ENCODE results near the gene DENND1A. TPM values are rescaled to one million over a fixed set of nuclear protein-coding genes. Genes with fewer than 3 reads are reported as not detected.

DENND1A gene
- total and polyA plus RNA-seq, 2 of the 13 experiments (the other 11 are each of a cell fraction or from before 2014, with no cell fraction given) = 14.8 to 30.1 TPM

DNA sequence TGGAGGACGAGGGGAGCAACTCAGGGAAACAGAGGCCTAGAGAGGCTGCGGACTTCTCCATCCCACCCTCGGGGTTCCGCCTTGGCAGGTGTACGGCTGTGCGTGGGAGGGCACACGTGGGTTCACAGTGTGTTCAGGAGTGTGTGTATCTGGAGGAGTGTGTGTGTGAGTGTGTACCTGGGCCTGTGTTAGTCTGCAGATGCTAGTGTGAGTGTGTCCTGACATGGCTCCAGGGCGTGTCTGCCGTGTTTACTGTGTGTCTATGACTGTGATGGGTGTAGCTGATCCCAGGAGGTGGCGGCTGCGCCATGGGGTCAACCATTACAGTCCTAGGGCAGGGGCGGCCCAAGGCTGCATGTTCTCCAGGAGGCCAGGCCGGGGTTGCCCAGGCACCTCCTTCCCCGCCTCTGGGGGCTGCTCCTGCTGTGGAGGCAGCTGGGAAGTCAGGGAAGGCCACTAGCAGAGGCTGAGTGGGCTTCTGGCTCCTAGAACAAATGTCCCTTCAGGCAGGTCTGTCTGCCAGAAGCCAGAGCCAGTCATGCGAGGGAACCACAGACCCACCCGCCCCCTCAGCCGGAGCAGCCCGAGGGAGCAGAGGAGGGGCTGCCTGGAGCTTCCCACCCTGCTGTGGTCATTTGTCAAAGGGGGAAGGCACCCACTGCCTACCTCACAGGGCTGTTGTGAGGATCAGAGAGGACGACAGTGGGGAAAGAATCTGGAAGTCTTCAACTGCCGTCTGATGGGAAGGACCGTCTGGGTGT lies 552.5 kb downstream of the DENND1A start (continued):
- no peak for TF ChIP-seq RFX3 (CRISPR knock-in tag; IDR thresholded peaks at IDR 0.05)
- TF ChIP-seq BCL3 (CRISPR knock-in tag; IDR thresholded peaks at IDR 0.05) = no peak
- no peak for TF ChIP-seq PAX8 (CRISPR knock-in tag; IDR thresholded peaks at IDR 0.05; ENCODE audit: borderline replicate concordance)
- TF ChIP-seq, protein P1, sequence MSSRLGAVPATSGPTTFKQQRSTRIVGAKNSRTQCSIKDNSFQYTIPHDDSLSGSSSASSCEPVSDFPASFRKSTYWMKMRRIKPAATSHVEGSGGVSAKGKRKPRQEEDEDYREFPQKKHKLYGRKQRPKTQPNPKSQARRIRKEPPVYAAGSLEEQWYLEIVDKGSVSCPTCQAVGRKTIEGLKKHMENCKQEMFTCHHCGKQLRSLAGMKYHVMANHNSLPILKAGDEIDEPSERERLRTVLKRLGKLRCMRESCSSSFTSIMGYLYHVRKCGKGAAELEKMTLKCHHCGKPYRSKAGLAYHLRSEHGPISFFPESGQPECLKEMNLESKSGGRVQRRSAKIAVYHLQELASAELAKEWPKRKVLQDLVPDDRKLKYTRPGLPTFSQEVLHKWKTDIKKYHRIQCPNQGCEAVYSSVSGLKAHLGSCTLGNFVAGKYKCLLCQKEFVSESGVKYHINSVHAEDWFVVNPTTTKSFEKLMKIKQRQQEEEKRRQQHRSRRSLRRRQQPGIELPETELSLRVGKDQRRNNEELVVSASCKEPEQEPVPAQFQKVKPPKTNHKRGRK (CRISPR knock-in tag; IDR thresholded peaks at IDR 0.05) = no peak
- TF ChIP-seq, protein P2, sequence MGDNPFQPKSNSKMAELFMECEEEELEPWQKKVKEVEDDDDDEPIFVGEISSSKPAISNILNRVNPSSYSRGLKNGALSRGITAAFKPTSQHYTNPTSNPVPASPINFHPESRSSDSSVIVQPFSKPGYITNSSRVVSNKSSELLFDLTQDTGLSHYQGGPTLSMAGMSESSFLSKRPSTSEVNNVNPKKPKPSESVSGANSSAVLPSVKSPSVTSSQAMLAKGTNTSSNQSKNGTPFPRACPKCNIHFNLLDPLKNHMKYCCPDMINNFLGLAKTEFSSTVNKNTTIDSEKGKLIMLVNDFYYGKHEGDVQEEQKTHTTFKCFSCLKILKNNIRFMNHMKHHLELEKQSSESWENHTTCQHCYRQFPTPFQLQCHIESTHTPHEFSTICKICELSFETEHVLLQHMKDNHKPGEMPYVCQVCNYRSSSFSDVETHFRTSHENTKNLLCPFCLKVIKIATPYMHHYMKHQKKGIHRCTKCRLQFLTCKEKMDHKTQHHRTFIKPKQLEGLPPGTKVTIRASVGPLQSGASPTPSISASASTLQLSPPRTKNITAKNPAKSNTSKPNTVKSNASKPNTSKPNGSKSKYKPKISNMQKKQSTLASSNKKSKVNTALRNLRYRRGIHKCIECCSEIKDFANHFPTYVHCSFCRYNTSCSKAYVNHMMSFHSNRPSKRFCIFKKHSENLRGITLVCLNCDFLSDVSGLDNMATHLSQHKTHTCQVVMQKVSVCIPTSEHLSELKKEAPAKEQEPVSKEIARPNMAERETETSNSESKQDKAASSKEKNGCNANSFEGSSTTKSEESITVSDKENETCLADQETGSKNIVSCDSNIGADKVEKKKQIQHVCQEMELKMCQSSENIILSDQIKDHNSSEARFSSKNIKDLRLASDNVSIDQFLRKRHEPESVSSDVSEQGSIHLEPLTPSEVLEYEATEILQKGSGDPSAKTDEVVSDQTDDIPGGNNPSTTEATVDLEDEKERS (CRISPR knock-in tag; IDR thresholded peaks at IDR 0.05) = no peak
- TF ChIP-seq U2AF1 (optimal IDR thresholded peaks at IDR 0.05; ENCODE audit: low read depth, low read length) = no peak
- no peak for TF ChIP-seq SETDB1 (CRISPR knock-in tag; IDR thresholded peaks at IDR 0.05; ENCODE audit: borderline replicate concordance)
- TF ChIP-seq DMAP1 (CRISPR knock-in tag; IDR thresholded peaks at IDR 0.05) = no peak
- TF ChIP-seq BATF2 (CRISPR knock-in tag; IDR thresholded peaks at IDR 0.05) = no peak
- TF ChIP-seq CBX2 (IDR thresholded peaks at IDR 0.05; ENCODE audit: low read depth, low read length) = no peak
- no peak for TF ChIP-seq CBX2 (CRISPR knock-in tag; IDR thresholded peaks at IDR 0.05; ENCODE audit: low read depth)
- 0 out of 2 replicates have a peak, but pooled peaks have one; percentile 39 for TF ChIP-seq ZIK1 (CRISPR knock-in tag; IDR thresholded peaks at IDR 0.05; ENCODE audit: borderline replicate concordance, low read depth)
- TF ChIP-seq POLR2G (IDR thresholded peaks at IDR 0.05; ENCODE audit: low read depth, low read length) = peak; percentile 18; the same call in 1 of the 2 replicates
- TF ChIP-seq TAF1 (CRISPR knock-in tag; IDR thresholded peaks at IDR 0.05) = no peak
- no peak for TF ChIP-seq KAT2B (IDR thresholded peaks at IDR 0.05; ENCODE audit: borderline replicate concordance, low read depth, low read length)
- no peak for TF ChIP-seq ZNF430 (CRISPR knock-in tag; IDR thresholded peaks at IDR 0.05)
- TF ChIP-seq ZNF382 (CRISPR knock-in tag; IDR thresholded peaks at IDR 0.05; ENCODE audit: borderline replicate concordance) = no peak
- no peak for TF ChIP-seq ZNF563 (CRISPR knock-in tag; IDR thresholded peaks at IDR 0.05)
